Lower leg skin (tissue), 3 donors: ENCODE measurements around the gene FEN1.

Source experiments
- POLR2A ChIP-seq, 2 donors: fragments of 450-650 bp; IDR thresholded peaks; one replicate each; pipeline ENCODE4 v1.6.1; 2016 to 2017; ENCODE audit warnings: antibody characterized with exemption in 2 of 2, mild to moderate bottlenecking in 1 of 2, moderate library complexity in 1 of 2
- TF ChIP-seq, protein P1 (sequence below), 3 donors: fragments of 450-650 bp; IDR thresholded peaks; one replicate each; pipeline ENCODE4 v1.5.1; 2016; ENCODE audit warnings: antibody characterized with exemption in 3 of 3, mild to moderate bottlenecking in 3 of 3, moderate library complexity in 2 of 3

DNA sequence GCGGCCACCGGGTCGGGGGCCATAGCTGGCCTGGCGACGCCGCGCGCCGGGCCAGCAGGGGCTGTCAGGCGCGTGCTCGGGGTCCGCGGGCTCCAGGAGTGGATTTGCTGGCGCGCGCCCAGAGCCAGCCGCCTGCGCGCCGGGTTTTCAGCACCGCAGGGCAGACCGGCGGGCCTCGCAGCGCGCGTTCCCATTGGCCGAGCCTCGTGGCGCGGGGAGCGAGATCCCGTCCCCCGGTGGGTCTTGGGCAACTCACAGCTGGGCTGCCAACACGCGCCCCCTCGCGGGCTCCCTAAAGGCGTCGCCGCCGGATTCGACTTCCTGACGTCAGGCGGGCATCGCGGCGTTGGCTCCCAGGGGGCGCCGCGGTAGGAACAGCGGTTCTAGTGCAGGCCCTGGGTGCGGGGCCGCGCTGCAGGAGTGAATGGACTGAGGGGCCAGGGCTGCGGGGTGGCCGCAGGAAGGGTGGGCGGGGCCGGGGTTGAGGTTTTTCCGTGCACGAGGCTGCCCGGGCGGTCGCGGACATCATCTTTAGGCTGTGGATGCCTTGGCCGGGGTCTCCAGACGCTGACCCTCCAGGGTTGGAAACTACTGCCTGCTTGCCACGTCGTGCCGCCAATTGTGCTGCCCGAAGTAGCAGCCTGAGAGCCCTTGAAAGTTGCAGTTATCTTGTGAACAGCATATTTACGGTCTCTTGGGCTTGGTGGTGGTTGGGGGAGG, 24.2 kb downstream of the FEN1 start, which contains the start of gene FADS1:
- TF ChIP-seq, protein P1, sequence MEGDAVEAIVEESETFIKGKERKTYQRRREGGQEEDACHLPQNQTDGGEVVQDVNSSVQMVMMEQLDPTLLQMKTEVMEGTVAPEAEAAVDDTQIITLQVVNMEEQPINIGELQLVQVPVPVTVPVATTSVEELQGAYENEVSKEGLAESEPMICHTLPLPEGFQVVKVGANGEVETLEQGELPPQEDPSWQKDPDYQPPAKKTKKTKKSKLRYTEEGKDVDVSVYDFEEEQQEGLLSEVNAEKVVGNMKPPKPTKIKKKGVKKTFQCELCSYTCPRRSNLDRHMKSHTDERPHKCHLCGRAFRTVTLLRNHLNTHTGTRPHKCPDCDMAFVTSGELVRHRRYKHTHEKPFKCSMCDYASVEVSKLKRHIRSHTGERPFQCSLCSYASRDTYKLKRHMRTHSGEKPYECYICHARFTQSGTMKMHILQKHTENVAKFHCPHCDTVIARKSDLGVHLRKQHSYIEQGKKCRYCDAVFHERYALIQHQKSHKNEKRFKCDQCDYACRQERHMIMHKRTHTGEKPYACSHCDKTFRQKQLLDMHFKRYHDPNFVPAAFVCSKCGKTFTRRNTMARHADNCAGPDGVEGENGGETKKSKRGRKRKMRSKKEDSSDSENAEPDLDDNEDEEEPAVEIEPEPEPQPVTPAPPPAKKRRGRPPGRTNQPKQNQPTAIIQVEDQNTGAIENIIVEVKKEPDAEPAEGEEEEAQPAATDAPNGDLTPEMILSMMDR (IDR thresholded peaks at IDR 0.05): no peak
- no peak for TF ChIP-seq POLR2A (IDR thresholded peaks at IDR 0.05)
